ENCODE data around the gene ZNF655. TPM values are rescaled to one million over a fixed set of nuclear protein-coding genes. Genes with fewer than 3 reads are reported as not detected.

ZNF655 gene
- total RNA-seq, 1 donor from 2014 or later: 59.7 TPM

DNA sequence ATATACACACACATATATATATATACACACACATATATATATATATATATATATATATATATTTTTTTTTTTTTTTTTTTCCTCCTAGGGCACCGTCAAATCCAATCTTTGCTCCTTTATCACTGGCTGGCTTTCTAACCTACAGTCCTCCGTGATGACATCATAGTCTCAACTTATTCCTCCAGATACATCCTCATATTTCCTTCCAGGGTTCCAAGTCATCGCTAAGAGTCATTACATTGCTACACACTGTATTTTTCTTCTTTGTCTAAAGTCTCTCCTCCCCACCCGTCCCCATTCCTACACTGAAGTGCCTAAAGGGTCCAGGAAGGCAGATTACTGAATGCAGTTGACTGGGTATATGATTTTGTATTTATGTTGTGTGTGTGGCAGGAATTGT, 5.4 kb upstream of the ZNF655 start:
- Histone ChIP-seq H3K79me2 (ENCODE audit: insufficient read depth, low read length) (peaks cover 37% of the 10 kb centered on the region), H4K20me1 (ENCODE audit: insufficient read depth, low read length) (peaks cover 5% of the 10 kb centered on the region), H3K9me3 (ENCODE audit: insufficient read depth, low read depth, low read length) (no peaks in the 10 kb centered on the region), H3K36me3 (ENCODE audit: insufficient read depth, low read length) (peaks cover 1% of the 10 kb centered on the region), H3K4me3 (ENCODE audit: insufficient read depth, low read depth, low read length) (no peak overlapping the region), H3K27ac (ENCODE audit: low read depth, low read length) (no peak overlapping the region), H3K27me3 (ENCODE audit: insufficient read depth, low read length) (no peaks in the 10 kb centered on the region), H3K9ac (ENCODE audit: low read length) (no peak overlapping the region), H2AFZ (ENCODE audit: low read depth, low read length) (no peak overlapping the region), H3K4me1 (ENCODE audit: insufficient read depth, low read length) (peaks cover 17% of the 10 kb centered on the region), H3K4me2 (ENCODE audit: low read length) (no peak overlapping the region)
- Mint-ChIP-seq H3K4me1 (ENCODE audit: low read depth, unreplicated experiment) (peaks cover 5% of the 10 kb centered on the region), H3K36me3 (ENCODE audit: low read depth, unreplicated experiment) (peaks cover 12% of the 10 kb centered on the region), H3K27ac (ENCODE audit: unreplicated experiment) (no peak overlapping the region), H3K9me3 (ENCODE audit: unreplicated experiment) (peaks cover 3% of the 10 kb centered on the region), H3K4me3 (ENCODE audit: unreplicated experiment) (no peak overlapping the region), H3K27me3 (ENCODE audit: low read depth, unreplicated experiment) (no peaks in the 10 kb centered on the region)
- TF ChIP-seq, protein P1, sequence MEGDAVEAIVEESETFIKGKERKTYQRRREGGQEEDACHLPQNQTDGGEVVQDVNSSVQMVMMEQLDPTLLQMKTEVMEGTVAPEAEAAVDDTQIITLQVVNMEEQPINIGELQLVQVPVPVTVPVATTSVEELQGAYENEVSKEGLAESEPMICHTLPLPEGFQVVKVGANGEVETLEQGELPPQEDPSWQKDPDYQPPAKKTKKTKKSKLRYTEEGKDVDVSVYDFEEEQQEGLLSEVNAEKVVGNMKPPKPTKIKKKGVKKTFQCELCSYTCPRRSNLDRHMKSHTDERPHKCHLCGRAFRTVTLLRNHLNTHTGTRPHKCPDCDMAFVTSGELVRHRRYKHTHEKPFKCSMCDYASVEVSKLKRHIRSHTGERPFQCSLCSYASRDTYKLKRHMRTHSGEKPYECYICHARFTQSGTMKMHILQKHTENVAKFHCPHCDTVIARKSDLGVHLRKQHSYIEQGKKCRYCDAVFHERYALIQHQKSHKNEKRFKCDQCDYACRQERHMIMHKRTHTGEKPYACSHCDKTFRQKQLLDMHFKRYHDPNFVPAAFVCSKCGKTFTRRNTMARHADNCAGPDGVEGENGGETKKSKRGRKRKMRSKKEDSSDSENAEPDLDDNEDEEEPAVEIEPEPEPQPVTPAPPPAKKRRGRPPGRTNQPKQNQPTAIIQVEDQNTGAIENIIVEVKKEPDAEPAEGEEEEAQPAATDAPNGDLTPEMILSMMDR (IDR thresholded peaks at IDR 0.05; ENCODE audit: insufficient read depth, low read depth, low read length): no peak
- TF ChIP-seq EZH2 (IDR thresholded peaks at IDR 0.05; ENCODE audit: insufficient read depth, low read length): no peak
- FAIRE-seq (no peak), DNase-seq (ENCODE audit: low read depth) (no peak)

DNA sequence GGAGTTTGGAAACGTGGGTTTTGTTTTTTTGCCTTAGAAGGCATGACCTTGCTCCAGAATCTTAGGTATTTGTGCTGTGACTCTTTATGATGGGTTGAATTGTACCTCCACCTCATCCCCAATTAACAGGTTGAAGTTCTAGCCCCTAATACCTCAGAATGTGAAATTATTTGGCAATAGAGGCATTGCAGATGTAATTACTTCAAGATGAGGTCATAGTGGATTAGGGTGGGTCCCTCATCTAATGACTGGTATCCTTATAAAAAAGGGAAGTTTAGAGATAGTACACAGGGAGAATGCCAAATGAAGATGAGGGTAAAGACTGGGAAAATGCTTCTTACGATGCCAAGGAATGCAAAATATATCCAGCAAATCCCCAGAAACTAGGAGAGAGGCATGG, 3.5 kb upstream of the ZNF655 start:
- TF ChIP-seq EZH2 (IDR thresholded peaks at IDR 0.05; ENCODE audit: insufficient read depth, low read length): no peak
- TF ChIP-seq, protein P1 (IDR thresholded peaks at IDR 0.05; ENCODE audit: insufficient read depth, low read depth, low read length): no peak
- Histone ChIP-seq H3K4me3 (ENCODE audit: insufficient read depth, low read depth, low read length) (no peak overlapping the region), H3K36me3 (ENCODE audit: insufficient read depth, low read length) (no peaks in the 10 kb centered on the region), H2AFZ (ENCODE audit: low read depth, low read length) (no peak overlapping the region), H4K20me1 (ENCODE audit: insufficient read depth, low read length) (peaks cover 5% of the 10 kb centered on the region), H3K79me2 (ENCODE audit: insufficient read depth, low read length) (peaks cover 55% of the 10 kb centered on the region), H3K4me1 (ENCODE audit: insufficient read depth, low read length) (peaks cover 17% of the 10 kb centered on the region), H3K27ac (ENCODE audit: low read depth, low read length) (no peak overlapping the region), H3K4me2 (ENCODE audit: low read length) (no peak overlapping the region), H3K9me3 (ENCODE audit: insufficient read depth, low read depth, low read length) (no peaks in the 10 kb centered on the region), H3K9ac (ENCODE audit: low read length) (no peak overlapping the region), H3K27me3 (ENCODE audit: insufficient read depth, low read length) (no peaks in the 10 kb centered on the region)
- Mint-ChIP-seq H3K4me3 (ENCODE audit: unreplicated experiment) (no peak overlapping the region), H3K27ac (ENCODE audit: unreplicated experiment) (peak overlapping the region; percentile 2), H3K4me1 (ENCODE audit: low read depth, unreplicated experiment) (peaks cover 5% of the 10 kb centered on the region), H3K9me3 (ENCODE audit: unreplicated experiment) (peaks cover 1% of the 10 kb centered on the region), H3K27me3 (ENCODE audit: low read depth, unreplicated experiment) (no peaks in the 10 kb centered on the region), H3K36me3 (ENCODE audit: low read depth, unreplicated experiment) (peaks cover 7% of the 10 kb centered on the region)
- FAIRE-seq (no peak), DNase-seq (ENCODE audit: low read depth) (no peak)

DNA sequence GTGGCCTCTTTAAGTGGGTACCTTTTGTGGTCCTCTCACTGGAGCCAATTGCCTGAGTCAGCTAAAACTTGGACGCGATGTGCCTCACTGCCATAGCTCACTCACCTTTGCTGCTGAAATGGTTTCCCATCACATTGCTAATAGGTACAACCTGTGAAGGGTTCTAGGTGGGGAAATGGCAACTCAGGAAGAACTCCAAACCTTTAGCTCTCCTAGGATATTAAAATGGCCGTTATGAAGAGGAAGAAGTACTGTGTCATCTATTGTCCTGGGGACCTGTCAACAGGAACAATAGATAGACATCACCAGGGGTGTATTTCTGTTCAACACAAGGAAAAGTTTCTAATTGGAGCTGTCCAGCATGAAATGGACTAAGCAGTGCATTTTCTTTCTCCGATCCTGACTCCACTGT, 1.2 kb upstream of the ZNF655 start:
- no peaks in the 10 kb centered on the region for H3K9me3 ChIP-seq (ENCODE audit: insufficient read depth, low read depth, low read length)
- H3K9ac ChIP-seq (ENCODE audit: low read length): peak overlapping the region; percentile 100
- peak overlapping the region; percentile 100 for H3K4me3 Mint-ChIP-seq (ENCODE audit: unreplicated experiment)
- no peaks in the 10 kb centered on the region for H3K27me3 Mint-ChIP-seq (ENCODE audit: low read depth, unreplicated experiment)
- peaks cover 33% of the 10 kb centered on the region for H3K4me1 ChIP-seq (ENCODE audit: insufficient read depth, low read length)
- peaks cover 25% of the 10 kb centered on the region for H3K4me1 Mint-ChIP-seq (ENCODE audit: low read depth, unreplicated experiment)
- TF ChIP-seq, protein P1 (IDR thresholded peaks at IDR 0.05; ENCODE audit: insufficient read depth, low read depth, low read length): no peak
- no peak for TF ChIP-seq EZH2 (IDR thresholded peaks at IDR 0.05; ENCODE audit: insufficient read depth, low read length)
- peaks cover 58% of the 10 kb centered on the region for H3K79me2 ChIP-seq (ENCODE audit: insufficient read depth, low read length)
- no peaks in the 10 kb centered on the region for H3K27me3 ChIP-seq (ENCODE audit: insufficient read depth, low read length)
- peaks cover 19% of the 10 kb centered on the region for H3K36me3 ChIP-seq (ENCODE audit: insufficient read depth, low read length)
- H3K27ac ChIP-seq (ENCODE audit: low read depth, low read length): peak overlapping the region; percentile 98
- H3K9me3 Mint-ChIP-seq (ENCODE audit: unreplicated experiment): no peaks in the 10 kb centered on the region
- H3K4me3 ChIP-seq (ENCODE audit: insufficient read depth, low read depth, low read length): peak overlapping the region; percentile 91
- no peak for FAIRE-seq
- peaks cover 20% of the 10 kb centered on the region for H3K36me3 Mint-ChIP-seq (ENCODE audit: low read depth, unreplicated experiment)
- no peak overlapping the region for H2AFZ ChIP-seq (ENCODE audit: low read depth, low read length)
- peak overlapping the region; percentile 88 for H3K27ac Mint-ChIP-seq (ENCODE audit: unreplicated experiment)
- no peak for DNase-seq (ENCODE audit: low read depth)
- H3K4me2 ChIP-seq (ENCODE audit: low read length): peak overlapping the region; percentile 95
- H4K20me1 ChIP-seq (ENCODE audit: insufficient read depth, low read length): peaks cover 13% of the 10 kb centered on the region
